ENCODE data around the gene CRYBA4. TPM values are rescaled to one million over a fixed set of nuclear protein-coding genes. Genes with fewer than 3 reads are reported as not detected.

CRYBA4 gene
- total and polyA plus RNA-seq, 5 donors from 2014 or later = 0.59 TPM; not detected in 4

DNA sequence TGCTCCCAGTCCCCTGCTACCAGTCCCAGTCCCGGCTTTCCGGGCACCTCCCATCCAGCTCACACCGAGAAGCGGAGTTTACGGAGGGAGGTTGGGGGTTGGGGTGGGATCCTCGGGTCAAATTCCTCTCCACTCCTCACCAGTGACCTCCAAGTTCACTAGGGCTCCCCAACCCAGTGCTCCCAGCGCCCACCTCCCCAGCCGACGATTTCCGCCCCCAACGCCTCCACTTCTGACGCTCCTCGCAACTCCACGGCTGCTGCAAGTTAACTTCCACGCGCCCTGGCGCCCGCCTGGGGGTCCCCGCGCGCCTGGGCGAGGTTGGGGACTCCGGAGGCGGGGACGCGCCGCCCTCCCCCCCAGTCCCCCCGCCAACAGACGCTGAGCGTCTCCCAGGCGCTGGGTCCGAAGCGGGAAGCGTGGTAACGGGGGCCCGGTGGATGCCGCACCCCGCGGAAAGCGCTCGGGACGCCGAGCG is 32.4 kb upstream of the CRYBA4 start:
- no peaks in the 10 kb centered on the region for H3K27me3 ChIP-seq (ENCODE audit: control insufficient read depth, insufficient read depth, low read length)
- DNase-seq (peak in 2 of 3 donors; percentile 20 to 52), ATAC-seq (ENCODE audit: low read depth in 2 of 2) (peak in 1 of 2 donors; percentile 6)
- H3K36me3 ChIP-seq (ENCODE audit: control insufficient read depth, insufficient read depth, low read length) = no peaks in the 10 kb centered on the region
- H3K9me3 ChIP-seq (ENCODE audit: control insufficient read depth in 2 of 2, low read length in 2 of 2) = no peaks in the 10 kb centered on the region
- peak overlapping the region; percentile 84 for H3K4me3 ChIP-seq (ENCODE audit: low read depth, low read length)
- H3K27me3 Mint-ChIP-seq = no peaks in the 10 kb centered on the region
- peaks cover 68% of the 10 kb centered on the region for H3K4me1 ChIP-seq (ENCODE audit: control insufficient read depth, insufficient read depth, low read length, poor library complexity, severe bottlenecking)
- no peaks in the 10 kb centered on the region for H3K36me3 Mint-ChIP-seq
- H3K4me1 Mint-ChIP-seq = peaks cover 19 to 87% (median 58%) of the 10 kb centered on the region in 4 donors
- peak overlapping the region; percentile 71 for H3K27ac ChIP-seq (ENCODE audit: insufficient read depth, low read length, poor library complexity, severe bottlenecking)
- peak overlapping the region; percentile 90 to 96 (median 94) for H3K4me3 Mint-ChIP-seq
- peaks cover 0 to 1% (median 0%) of the 10 kb centered on the region in 7 donors for H3K9me3 Mint-ChIP-seq
- H3K27ac Mint-ChIP-seq = peak overlapping the region; percentile 67 to 85 (median 78)

DNA sequence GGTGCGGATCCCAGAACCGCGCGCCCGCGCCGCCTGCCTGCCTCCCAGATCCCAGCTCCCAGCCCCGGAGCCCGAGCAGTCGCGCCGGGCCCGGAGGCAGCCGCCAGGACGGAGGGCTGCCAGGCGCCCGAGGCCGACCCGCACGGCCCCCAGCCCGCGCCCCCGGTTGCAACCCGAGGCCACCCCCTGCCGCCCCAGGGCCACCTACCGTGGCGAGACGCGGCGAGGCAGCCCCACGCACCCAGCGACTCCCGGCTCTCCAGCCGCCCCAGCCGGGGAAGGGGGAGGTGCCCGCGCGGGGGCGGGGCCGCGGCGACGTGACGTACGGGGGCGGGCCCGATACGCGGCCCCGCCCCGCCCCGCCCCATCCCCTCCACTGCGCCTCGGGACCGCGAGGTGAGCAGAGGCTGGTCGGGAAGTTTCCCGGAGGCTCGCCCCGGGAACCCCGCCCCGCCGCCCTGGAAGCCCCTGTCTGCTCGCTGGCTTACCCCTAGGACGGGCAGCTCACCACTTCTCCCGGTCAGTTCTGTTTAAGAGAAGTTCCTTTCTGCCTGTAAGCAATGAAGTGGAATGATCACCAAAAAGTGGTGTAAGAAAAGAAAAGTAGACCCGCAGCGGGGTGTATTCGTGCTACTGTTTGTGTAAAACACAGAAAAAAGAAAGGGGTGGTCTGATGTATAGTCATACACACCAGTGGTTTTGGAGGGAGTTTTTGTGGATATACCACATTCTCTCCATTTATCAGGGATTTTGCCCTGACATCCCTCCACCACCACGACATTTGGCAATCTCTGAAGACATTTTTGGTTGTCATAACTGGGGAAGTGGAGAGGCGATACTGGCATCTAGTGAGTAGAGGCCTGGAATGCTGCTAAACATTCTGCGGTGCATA is 31.7 kb upstream of the CRYBA4 start, which contains the start of gene TPST2:
Gene TPST2 (minus strand): TSS at position 288 of the 892 bp plus-strand sequence. CDS start 48,502 bp downstream, outside the sequence.
- Mint-ChIP-seq H3K36me3 (no peaks in the 10 kb centered on the region), H3K4me1 (peaks cover 15 to 84% (median 51%) of the 10 kb centered on the region in 4 donors), H3K9me3 (peaks cover 0 to 1% (median 0%) of the 10 kb centered on the region in 7 donors), H3K4me3 (peak within 1 kb of the TSS; percentile 94 to 96 (median 96)), H3K27me3 (no peaks in the 10 kb centered on the region), H3K27ac (peak within 1 kb of the TSS; percentile 78 to 95 (median 90))
- DNase-seq = peak; percentile 73 to 78 (median 75)
- Histone ChIP-seq H3K4me3 (ENCODE audit: low read depth, low read length) (peak within 1 kb of the TSS; percentile 97), H3K27me3 (ENCODE audit: control insufficient read depth, insufficient read depth, low read length) (no peaks in the 10 kb centered on the region), H3K27ac (ENCODE audit: insufficient read depth, low read length, poor library complexity, severe bottlenecking) (peak within 1 kb of the TSS; percentile 83), H3K4me1 (ENCODE audit: control insufficient read depth, insufficient read depth, low read length, poor library complexity, severe bottlenecking) (peaks cover 68% of the 10 kb centered on the region), H3K9me3 (ENCODE audit: control insufficient read depth in 2 of 2, low read length in 2 of 2) (no peaks in the 10 kb centered on the region), H3K36me3 (ENCODE audit: control insufficient read depth, insufficient read depth, low read length) (no peaks in the 10 kb centered on the region)
- ATAC-seq (ENCODE audit: low read depth in 2 of 2) = peak; percentile 86 to 87

GRCh38 chr22:26592421-26592891 is 29.3 kb upstream of the CRYBA4 start:
- Mint-ChIP-seq H3K36me3 (no peaks in the 10 kb centered on the region), H3K27ac (peak overlapping the region; percentile 86 to 97 (median 90)), H3K4me1 (peaks cover 15 to 61% (median 40%) of the 10 kb centered on the region in 4 donors), H3K4me3 (peak overlapping the region; percentile 37 to 77 (median 68)), H3K9me3 (no peaks in the 10 kb centered on the region), H3K27me3 (no peaks in the 10 kb centered on the region)
- ATAC-seq (ENCODE audit: low read depth in 2 of 2) (peak; percentile 34 to 57), DNase-seq (peak; percentile 8 to 83 (median 40))
- H3K27me3 ChIP-seq (ENCODE audit: control insufficient read depth, insufficient read depth, low read length) = no peaks in the 10 kb centered on the region
- peaks cover 48% of the 10 kb centered on the region for H3K4me1 ChIP-seq (ENCODE audit: control insufficient read depth, insufficient read depth, low read length, poor library complexity, severe bottlenecking)
- H3K9me3 ChIP-seq (ENCODE audit: control insufficient read depth in 2 of 2, low read length in 2 of 2) = no peaks in the 10 kb centered on the region
- H3K4me3 ChIP-seq (ENCODE audit: low read depth, low read length) = peak overlapping the region; percentile 38
- no peaks in the 10 kb centered on the region for H3K36me3 ChIP-seq (ENCODE audit: control insufficient read depth, insufficient read depth, low read length)
- H3K27ac ChIP-seq (ENCODE audit: insufficient read depth, low read length, poor library complexity, severe bottlenecking) = peak overlapping the region; percentile 55

DNA sequence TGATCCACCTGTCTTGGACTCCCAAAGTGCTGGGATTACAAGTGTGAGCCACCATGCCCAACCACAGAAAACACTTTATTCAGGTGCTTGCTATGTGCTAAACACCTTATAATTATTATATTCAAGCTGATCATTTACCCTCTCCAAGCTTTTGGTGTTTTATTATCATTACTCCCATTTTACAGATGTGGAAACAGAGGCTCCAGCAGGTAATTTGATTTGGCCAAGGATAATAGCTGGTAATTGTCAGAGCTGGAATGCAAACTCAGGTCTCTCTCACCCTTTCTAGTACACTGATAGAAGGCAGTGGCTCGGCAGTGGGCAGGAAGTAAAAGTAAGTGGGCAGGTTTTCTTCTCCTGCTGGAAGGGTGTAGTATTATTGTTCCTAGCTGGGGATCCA is 28.0 kb upstream of the CRYBA4 start:
- peak overlapping the region; percentile 14 for H3K4me3 ChIP-seq (ENCODE audit: low read depth, low read length)
- H3K9me3 Mint-ChIP-seq = no peaks in the 10 kb centered on the region
- ATAC-seq (ENCODE audit: low read depth in 2 of 2) (no peak), DNase-seq (no peak)
- H3K27me3 ChIP-seq (ENCODE audit: control insufficient read depth, insufficient read depth, low read length) = no peaks in the 10 kb centered on the region
- H3K27me3 Mint-ChIP-seq = no peaks in the 10 kb centered on the region
- H3K9me3 ChIP-seq (ENCODE audit: control insufficient read depth in 2 of 2, low read length in 2 of 2) = no peaks in the 10 kb centered on the region
- peak overlapping the region; percentile 60 to 78 (median 71) for H3K27ac Mint-ChIP-seq
- no peak overlapping the region for H3K27ac ChIP-seq (ENCODE audit: insufficient read depth, low read length, poor library complexity, severe bottlenecking)
- no peaks in the 10 kb centered on the region for H3K36me3 Mint-ChIP-seq
- peak overlapping the region in 2 of 4 donors; percentile 29 to 67 for H3K4me3 Mint-ChIP-seq
- peaks cover 15 to 49% (median 33%) of the 10 kb centered on the region in 4 donors for H3K4me1 Mint-ChIP-seq
- peaks cover 44% of the 10 kb centered on the region for H3K4me1 ChIP-seq (ENCODE audit: control insufficient read depth, insufficient read depth, low read length, poor library complexity, severe bottlenecking)
- no peaks in the 10 kb centered on the region for H3K36me3 ChIP-seq (ENCODE audit: control insufficient read depth, insufficient read depth, low read length)

GRCh38 chr22:26597026-26597425 is 24.7 kb upstream of the CRYBA4 start:
- peaks cover 22% of the 10 kb centered on the region for H3K4me1 ChIP-seq (ENCODE audit: control insufficient read depth, insufficient read depth, low read length, poor library complexity, severe bottlenecking)
- Mint-ChIP-seq H3K36me3 (no peaks in the 10 kb centered on the region), H3K27me3 (no peaks in the 10 kb centered on the region), H3K4me3 (no peak overlapping the region), H3K4me1 (peaks cover 6 to 26% (median 21%) of the 10 kb centered on the region in 4 donors), H3K9me3 (no peaks in the 10 kb centered on the region), H3K27ac (peak overlapping the region in 1 of 3 donors; percentile 68)
- no peaks in the 10 kb centered on the region for H3K9me3 ChIP-seq (ENCODE audit: control insufficient read depth in 2 of 2, low read length in 2 of 2)
- ATAC-seq (ENCODE audit: low read depth in 2 of 2) (no peak), DNase-seq (no peak)
- H3K27me3 ChIP-seq (ENCODE audit: control insufficient read depth, insufficient read depth, low read length) = no peaks in the 10 kb centered on the region
- no peak overlapping the region for H3K4me3 ChIP-seq (ENCODE audit: low read depth, low read length)
- H3K27ac ChIP-seq (ENCODE audit: insufficient read depth, low read length, poor library complexity, severe bottlenecking) = no peak overlapping the region
- no peaks in the 10 kb centered on the region for H3K36me3 ChIP-seq (ENCODE audit: control insufficient read depth, insufficient read depth, low read length)

GRCh38 chr22:26597480-26597879 is 24.3 kb upstream of the CRYBA4 start:
- H3K4me1 ChIP-seq (ENCODE audit: control insufficient read depth, insufficient read depth, low read length, poor library complexity, severe bottlenecking) = peaks cover 18% of the 10 kb centered on the region
- Mint-ChIP-seq H3K27ac (peak overlapping the region in 1 of 3 donors; percentile 68), H3K9me3 (no peaks in the 10 kb centered on the region), H3K4me3 (no peak overlapping the region), H3K4me1 (peaks cover 2 to 22% (median 16%) of the 10 kb centered on the region in 4 donors), H3K27me3 (no peaks in the 10 kb centered on the region), H3K36me3 (no peaks in the 10 kb centered on the region)
- H3K36me3 ChIP-seq (ENCODE audit: control insufficient read depth, insufficient read depth, low read length) = no peaks in the 10 kb centered on the region
- H3K9me3 ChIP-seq (ENCODE audit: control insufficient read depth in 2 of 2, low read length in 2 of 2) = no peaks in the 10 kb centered on the region
- no peak overlapping the region for H3K27ac ChIP-seq (ENCODE audit: insufficient read depth, low read length, poor library complexity, severe bottlenecking)
- H3K27me3 ChIP-seq (ENCODE audit: control insufficient read depth, insufficient read depth, low read length) = no peaks in the 10 kb centered on the region
- H3K4me3 ChIP-seq (ENCODE audit: low read depth, low read length) = no peak overlapping the region
- ATAC-seq (ENCODE audit: low read depth in 2 of 2) = no peak
- DNase-seq = no peak

DNA sequence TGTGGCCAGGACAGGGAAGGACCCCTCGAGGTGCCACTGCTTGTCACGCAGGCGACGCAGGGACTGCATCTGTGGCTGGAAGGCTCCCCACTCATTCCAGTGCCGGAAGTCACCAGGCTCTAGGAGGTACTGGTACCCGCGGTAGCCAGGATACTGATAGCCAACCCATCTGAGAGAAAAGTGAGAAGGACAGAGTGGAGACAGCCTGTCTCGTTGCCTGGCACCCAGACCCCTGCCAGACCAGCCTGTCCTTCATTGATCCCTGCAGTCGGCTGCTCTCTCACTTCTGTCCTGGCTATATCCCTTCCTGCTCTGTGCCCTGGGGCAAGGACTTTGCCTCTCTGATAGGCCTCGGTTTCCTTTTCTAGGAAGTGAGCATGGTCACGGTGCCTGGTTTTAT is 22.3 kb upstream of the CRYBA4 start:
- no peak for ATAC-seq (ENCODE audit: low read depth in 2 of 2)

More for the DNA sequence above, 22.3 kb upstream of the CRYBA4 start:
- Histone ChIP-seq H3K4me3 (ENCODE audit: low read depth, low read length) (no peak overlapping the region), H3K27me3 (ENCODE audit: control insufficient read depth, insufficient read depth, low read length) (no peaks in the 10 kb centered on the region), H3K4me1 (ENCODE audit: control insufficient read depth, insufficient read depth, low read length, poor library complexity, severe bottlenecking) (no peaks in the 10 kb centered on the region), H3K27ac (ENCODE audit: insufficient read depth, low read length, poor library complexity, severe bottlenecking) (no peak overlapping the region), H3K36me3 (ENCODE audit: control insufficient read depth, insufficient read depth, low read length) (no peaks in the 10 kb centered on the region), H3K9me3 (ENCODE audit: control insufficient read depth in 2 of 2, low read length in 2 of 2) (no peaks in the 10 kb centered on the region)
- peaks cover 0 to 4% (median 0%) of the 10 kb centered on the region in 7 donors for H3K9me3 Mint-ChIP-seq
- H3K27ac Mint-ChIP-seq = no peak overlapping the region
- H3K27me3 Mint-ChIP-seq = no peaks in the 10 kb centered on the region
- no peak for DNase-seq
- peaks cover 0 to 7% (median 3%) of the 10 kb centered on the region in 4 donors for H3K4me1 Mint-ChIP-seq
- no peak overlapping the region for H3K4me3 Mint-ChIP-seq
- no peaks in the 10 kb centered on the region for H3K36me3 Mint-ChIP-seq
